ENCODE measurements around the gene TCP10L.
A peak's percentile ranks its signal among the peaks of the same experiment; 100 is the strongest.
"Not testable (repeated sequence)": the region's sequence is repeated elsewhere in the genome, so short reads cannot be mapped to it uniquely, and the experiment has no call there.

TCP10L gene

GRCh38 chr21:32566741-32567389, 18.5 kb downstream of the TCP10L start:
- TF ChIP-seq CTCF (IDR thresholded peaks at IDR 0.05; ENCODE audit: insufficient read depth, low read depth, low read length, missing control alignments): no peak
- H3K4me3 ChIP-seq (ENCODE audit: low read length): no peak overlapping the region
- DNase-seq (ENCODE audit: low read depth): no peak

- no peak for DNase-seq (ENCODE audit: low read depth)
- TF ChIP-seq CTCF (IDR thresholded peaks at IDR 0.05; ENCODE audit: insufficient read depth, low read depth, low read length, missing control alignments): no peak
Measured at GRCh38 chr21:32565856-32566465, 19.4 kb downstream of the TCP10L start.

GRCh38 chr21:32562915-32563314, 22.4 kb downstream of the TCP10L start:
- no peak overlapping the region for H3K4me3 ChIP-seq (ENCODE audit: low read length)
- DNase-seq (ENCODE audit: low read depth): peak; percentile 13
- TF ChIP-seq CTCF (IDR thresholded peaks at IDR 0.05; ENCODE audit: insufficient read depth, low read depth, low read length, missing control alignments): no peak

More at GRCh38 chr21:32565856-32566465, 19.4 kb downstream of the TCP10L start:
- no peak overlapping the region for H3K4me3 ChIP-seq (ENCODE audit: low read length)

- TF ChIP-seq CTCF (IDR thresholded peaks at IDR 0.05; ENCODE audit: insufficient read depth, low read depth, low read length, missing control alignments): peak; percentile 79
- no peak overlapping the region for H3K4me3 ChIP-seq (ENCODE audit: low read length)
- peak; percentile 67 for DNase-seq (ENCODE audit: low read depth)
Measured at GRCh38 chr21:32562426-32562825, 22.9 kb downstream of the TCP10L start.

GRCh38 chr21:32561476-32561875, 23.8 kb downstream of the TCP10L start:
- not testable (repeated sequence) for H3K4me3 ChIP-seq (ENCODE audit: low read length); DNase-seq (ENCODE audit: low read depth)

GRCh38 chr21:32560896-32561295, 24.4 kb downstream of the TCP10L start:
- H3K4me3 ChIP-seq (ENCODE audit: low read length): no peak overlapping the region
- TF ChIP-seq CTCF (IDR thresholded peaks at IDR 0.05; ENCODE audit: insufficient read depth, low read depth, low read length, missing control alignments): no peak
- DNase-seq (ENCODE audit: low read depth): no peak

- H3K4me3 ChIP-seq (ENCODE audit: low read length): no peak overlapping the region
- no peak for TF ChIP-seq CTCF (IDR thresholded peaks at IDR 0.05; ENCODE audit: insufficient read depth, low read depth, low read length, missing control alignments)
- DNase-seq (ENCODE audit: low read depth): no peak
Measured at GRCh38 chr21:32559006-32559610, 26.2 kb downstream of the TCP10L start.

Measured in epithelial cell of esophagus (primary cell).